NB4 (cell line): ENCODE data around the gene ATXN7L1.

ENCODE experiments used
- CTCF ChIP-seq: IDR thresholded peaks from one replicate; pipeline ENCODE4 v1.5.1; 2012; ENCODE audit warnings: low read depth, low read length
- MAX ChIP-seq: IDR thresholded peaks from 2 replicates; pipeline ENCODE4 v1.6.1; 2011; ENCODE audit warnings: low read depth, low read length
- MYC ChIP-seq: IDR thresholded peaks from 2 replicates; pipeline ENCODE4 v1.6.1; 2011; ENCODE audit warnings: low read depth, low read length

- TF ChIP-seq MAX (no peak), CTCF (no peak), MYC (no peak)
Observed at GRCh38 chr7:105822806-105823205, 53.6 kb downstream of the ATXN7L1 start.
